ENCODE data around the gene SPTLC2.

DNA sequence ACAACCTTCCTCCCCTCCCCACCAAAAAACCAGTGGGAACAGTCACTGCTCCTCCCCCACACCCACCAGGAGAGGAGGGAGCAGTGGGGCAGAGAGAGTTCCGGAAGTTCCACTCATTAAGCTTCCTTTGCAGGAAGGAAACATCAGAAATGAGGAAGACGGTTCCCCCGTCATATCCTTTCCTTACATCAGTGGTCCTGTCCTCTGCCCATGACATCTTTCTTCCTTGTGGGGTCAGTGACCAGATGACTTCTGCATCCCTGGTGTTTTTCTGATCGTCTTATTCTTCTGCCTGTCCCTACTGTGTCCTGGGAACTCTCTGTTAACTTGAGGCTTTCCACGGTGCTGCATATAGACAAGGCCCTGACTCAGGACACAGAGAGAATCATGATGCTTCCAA is 40.8 kb upstream of the SPTLC2 start:
- TF ChIP-seq, protein P1, sequence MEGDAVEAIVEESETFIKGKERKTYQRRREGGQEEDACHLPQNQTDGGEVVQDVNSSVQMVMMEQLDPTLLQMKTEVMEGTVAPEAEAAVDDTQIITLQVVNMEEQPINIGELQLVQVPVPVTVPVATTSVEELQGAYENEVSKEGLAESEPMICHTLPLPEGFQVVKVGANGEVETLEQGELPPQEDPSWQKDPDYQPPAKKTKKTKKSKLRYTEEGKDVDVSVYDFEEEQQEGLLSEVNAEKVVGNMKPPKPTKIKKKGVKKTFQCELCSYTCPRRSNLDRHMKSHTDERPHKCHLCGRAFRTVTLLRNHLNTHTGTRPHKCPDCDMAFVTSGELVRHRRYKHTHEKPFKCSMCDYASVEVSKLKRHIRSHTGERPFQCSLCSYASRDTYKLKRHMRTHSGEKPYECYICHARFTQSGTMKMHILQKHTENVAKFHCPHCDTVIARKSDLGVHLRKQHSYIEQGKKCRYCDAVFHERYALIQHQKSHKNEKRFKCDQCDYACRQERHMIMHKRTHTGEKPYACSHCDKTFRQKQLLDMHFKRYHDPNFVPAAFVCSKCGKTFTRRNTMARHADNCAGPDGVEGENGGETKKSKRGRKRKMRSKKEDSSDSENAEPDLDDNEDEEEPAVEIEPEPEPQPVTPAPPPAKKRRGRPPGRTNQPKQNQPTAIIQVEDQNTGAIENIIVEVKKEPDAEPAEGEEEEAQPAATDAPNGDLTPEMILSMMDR (IDR thresholded peaks at IDR 0.05): no peak
- TF ChIP-seq POLR2AphosphoS5 (IDR thresholded peaks at IDR 0.05): no peak

Measured in suprapubic skin (tissue), 3 donors.